ENCODE data around the gene RSPRY1.

Gene RSPRY1

DNA sequence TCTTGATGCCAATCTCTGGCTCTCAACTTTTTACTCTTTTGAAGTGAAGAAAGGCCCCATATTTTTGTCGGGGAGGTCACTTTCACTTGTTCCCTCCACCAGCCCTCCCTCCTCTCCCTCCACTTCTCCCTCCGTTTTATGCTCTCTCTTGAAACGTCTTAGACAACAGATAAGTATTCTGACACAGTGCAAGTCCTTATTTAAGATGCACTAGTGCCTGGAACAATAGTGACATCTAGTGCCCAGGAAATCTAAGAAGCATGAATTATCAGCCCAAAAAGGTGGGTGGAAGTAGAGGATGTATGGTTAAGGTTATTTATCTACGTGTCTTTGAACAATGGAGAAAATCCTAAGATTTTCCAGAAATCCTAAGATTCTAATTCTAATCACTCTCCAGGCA, 18.2 kb upstream of the RSPRY1 start:
- Histone ChIP-seq H3K9ac (ENCODE audit: low read length) (no peak overlapping the region), H3K79me2 (ENCODE audit: low read length) (no peaks in the 10 kb centered on the region), H3K36me3 (replicated peaks; ENCODE audit: insufficient read depth, low read length) (peaks cover 9% of the 10 kb centered on the region), H4K20me1 (ENCODE audit: insufficient read depth, low read length) (no peaks in the 10 kb centered on the region), H3F3A (ENCODE audit: insufficient read depth, low read length) (no peaks in the 10 kb centered on the region; the same call in 1 of the 2 replicates), H3K9me3 (replicated peaks; ENCODE audit: insufficient read depth, low read length) (no peaks in the 10 kb centered on the region), H3K4me1 (ENCODE audit: low read length) (no peaks in the 10 kb centered on the region), H3K9me2 (replicated peaks; ENCODE audit: insufficient read depth, low read length) (no peaks in the 10 kb centered on the region), H2AFZ (ENCODE audit: low read length) (no peak overlapping the region), H3K27me3 (replicated peaks; ENCODE audit: insufficient read depth, low read length) (no peaks in the 10 kb centered on the region), H3K4me3 (ENCODE audit: low read length) (no peak overlapping the region), H3K4me2 (ENCODE audit: low read depth, low read length) (no peak overlapping the region), H3K27ac (ENCODE audit: low read length) (no peak overlapping the region)
- TF ChIP-seq, protein P1, sequence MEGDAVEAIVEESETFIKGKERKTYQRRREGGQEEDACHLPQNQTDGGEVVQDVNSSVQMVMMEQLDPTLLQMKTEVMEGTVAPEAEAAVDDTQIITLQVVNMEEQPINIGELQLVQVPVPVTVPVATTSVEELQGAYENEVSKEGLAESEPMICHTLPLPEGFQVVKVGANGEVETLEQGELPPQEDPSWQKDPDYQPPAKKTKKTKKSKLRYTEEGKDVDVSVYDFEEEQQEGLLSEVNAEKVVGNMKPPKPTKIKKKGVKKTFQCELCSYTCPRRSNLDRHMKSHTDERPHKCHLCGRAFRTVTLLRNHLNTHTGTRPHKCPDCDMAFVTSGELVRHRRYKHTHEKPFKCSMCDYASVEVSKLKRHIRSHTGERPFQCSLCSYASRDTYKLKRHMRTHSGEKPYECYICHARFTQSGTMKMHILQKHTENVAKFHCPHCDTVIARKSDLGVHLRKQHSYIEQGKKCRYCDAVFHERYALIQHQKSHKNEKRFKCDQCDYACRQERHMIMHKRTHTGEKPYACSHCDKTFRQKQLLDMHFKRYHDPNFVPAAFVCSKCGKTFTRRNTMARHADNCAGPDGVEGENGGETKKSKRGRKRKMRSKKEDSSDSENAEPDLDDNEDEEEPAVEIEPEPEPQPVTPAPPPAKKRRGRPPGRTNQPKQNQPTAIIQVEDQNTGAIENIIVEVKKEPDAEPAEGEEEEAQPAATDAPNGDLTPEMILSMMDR (IDR thresholded peaks at IDR 0.05; ENCODE audit: low read length): peak; percentile 71
- TF ChIP-seq EZH2 (optimal IDR thresholded peaks at IDR 0.05; ENCODE audit: low read depth, low read length): no peak
- peak; percentile 69 for DNase-seq

DNA sequence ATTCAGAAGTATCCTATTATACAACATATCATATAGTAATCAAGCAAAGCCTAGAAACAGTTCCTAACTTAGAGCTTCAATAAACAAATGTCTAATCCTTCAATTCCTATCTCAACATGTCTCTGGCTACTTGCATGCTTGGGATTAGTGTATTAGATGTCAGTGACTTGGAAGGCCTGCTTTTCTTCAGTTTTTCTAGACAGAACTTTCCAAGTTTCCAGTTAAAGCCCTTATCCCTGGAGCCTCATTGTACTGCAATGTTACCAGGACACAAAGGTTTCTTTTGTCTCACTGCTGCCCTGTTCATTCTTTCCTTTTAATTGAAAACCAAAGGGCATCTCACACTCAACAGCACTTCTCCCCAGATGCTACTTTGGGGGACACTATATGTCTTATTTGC, 16.8 kb upstream of the RSPRY1 start:
- Histone ChIP-seq H3K4me3 (ENCODE audit: low read length) (no peak overlapping the region), H3K36me3 (replicated peaks; ENCODE audit: insufficient read depth, low read length) (peaks cover 9% of the 10 kb centered on the region), H3K9me3 (replicated peaks; ENCODE audit: insufficient read depth, low read length) (no peaks in the 10 kb centered on the region), H3K4me2 (ENCODE audit: low read depth, low read length) (no peak overlapping the region), H3K79me2 (ENCODE audit: low read length) (no peaks in the 10 kb centered on the region), H3K27ac (ENCODE audit: low read length) (no peak overlapping the region), H3K9me2 (replicated peaks; ENCODE audit: insufficient read depth, low read length) (no peaks in the 10 kb centered on the region), H3F3A (ENCODE audit: insufficient read depth, low read length) (no peaks in the 10 kb centered on the region; the same call in 1 of the 2 replicates), H4K20me1 (ENCODE audit: insufficient read depth, low read length) (no peaks in the 10 kb centered on the region), H3K27me3 (replicated peaks; ENCODE audit: insufficient read depth, low read length) (no peaks in the 10 kb centered on the region), H2AFZ (ENCODE audit: low read length) (no peak overlapping the region), H3K4me1 (ENCODE audit: low read length) (no peaks in the 10 kb centered on the region), H3K9ac (ENCODE audit: low read length) (no peak overlapping the region)
- DNase-seq: no peak
- TF ChIP-seq, protein P1 (IDR thresholded peaks at IDR 0.05; ENCODE audit: low read length): no peak
- TF ChIP-seq EZH2 (optimal IDR thresholded peaks at IDR 0.05; ENCODE audit: low read depth, low read length): no peak
- TF ChIP-seq EZH2phosphoT487 (IDR thresholded peaks at IDR 0.05; ENCODE audit: low read length): no peak

DNA sequence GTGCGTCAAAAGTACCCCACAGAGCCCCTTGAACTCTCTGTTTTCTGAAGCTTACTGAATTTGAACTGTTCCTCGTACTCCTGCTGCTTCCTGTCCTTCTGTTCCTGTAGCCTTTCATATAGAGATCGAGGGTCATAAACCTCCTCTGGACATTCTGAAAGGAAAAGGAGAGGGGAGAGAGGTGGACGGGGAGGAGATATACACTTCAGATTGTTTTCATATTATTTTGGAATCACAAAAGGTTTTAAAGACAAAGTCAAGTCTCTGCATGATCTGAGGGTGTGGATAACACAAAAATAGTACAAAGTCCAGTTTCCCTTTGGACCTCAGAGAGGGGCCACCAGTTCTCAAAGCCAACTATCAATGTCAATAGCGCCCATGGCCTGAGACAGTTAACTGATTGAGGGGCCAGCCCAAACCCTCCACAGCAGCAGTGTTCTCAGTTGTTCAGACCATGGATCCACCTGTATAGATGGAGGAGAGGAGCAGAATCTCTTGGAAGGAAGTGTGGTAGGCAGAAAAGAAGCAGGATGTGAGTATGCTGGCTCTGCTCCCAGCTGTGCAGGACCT, 13.3 kb upstream of the RSPRY1 start:
- no peaks in the 10 kb centered on the region for H3K27me3 ChIP-seq (replicated peaks; ENCODE audit: insufficient read depth, low read length)
- H3K4me1 ChIP-seq (ENCODE audit: low read length): no peaks in the 10 kb centered on the region
- no peaks in the 10 kb centered on the region for H3K9me2 ChIP-seq (replicated peaks; ENCODE audit: insufficient read depth, low read length)
- H3K9me3 ChIP-seq (replicated peaks; ENCODE audit: insufficient read depth, low read length): no peaks in the 10 kb centered on the region
- TF ChIP-seq, protein P1 (IDR thresholded peaks at IDR 0.05; ENCODE audit: low read length): no peak
- no peak for TF ChIP-seq EZH2phosphoT487 (IDR thresholded peaks at IDR 0.05; ENCODE audit: low read length)
- no peak for TF ChIP-seq EZH2 (optimal IDR thresholded peaks at IDR 0.05; ENCODE audit: low read depth, low read length)
- no peak overlapping the region for H3K4me3 ChIP-seq (ENCODE audit: low read length)
- DNase-seq: no peak
- no peak overlapping the region for H2AFZ ChIP-seq (ENCODE audit: low read length)
- no peaks in the 10 kb centered on the region; the same call in 1 of the 2 replicates for H3K79me2 ChIP-seq (ENCODE audit: low read length)
- H3K27ac ChIP-seq (ENCODE audit: low read length): no peak overlapping the region
- H3K9ac ChIP-seq (ENCODE audit: low read length): no peak overlapping the region
- no peaks in the 10 kb centered on the region; the same call in 1 of the 2 replicates for H3F3A ChIP-seq (ENCODE audit: insufficient read depth, low read length)
- H4K20me1 ChIP-seq (ENCODE audit: insufficient read depth, low read length): no peaks in the 10 kb centered on the region
- no peaks in the 10 kb centered on the region; the same call in 1 of the 2 replicates for H3K36me3 ChIP-seq (replicated peaks; ENCODE audit: insufficient read depth, low read length)
- no peak overlapping the region for H3K4me2 ChIP-seq (ENCODE audit: low read depth, low read length)

All from MM.1S (cell line).